Esophagus squamous epithelium (tissue), 4 donors: ENCODE results near the gene LY86.

Source experiments
- POLR2A ChIP-seq, 4 donors: fragments of 450-650 bp; IDR thresholded peaks; one replicate each; pipeline ENCODE4 v1.6.1; 2017; ENCODE audit warnings: antibody characterized with exemption in 4 of 4, mild to moderate bottlenecking in 4 of 4, moderate library complexity in 3 of 4
- TF ChIP-seq, protein P1 (sequence below), 6 experiments: fragments of 450-650 bp in 4 of 6; fragments of 200-600 bp in 2 of 6; sonication (generic) in 2 of 6; IDR thresholded peaks; one replicate each; pipeline ENCODE4 v1.5.1; 2016 to 2019; ENCODE audit warnings: antibody characterized with exemption in 6 of 6, mild to moderate bottlenecking in 4 of 6, moderate library complexity in 4 of 6

DNA sequence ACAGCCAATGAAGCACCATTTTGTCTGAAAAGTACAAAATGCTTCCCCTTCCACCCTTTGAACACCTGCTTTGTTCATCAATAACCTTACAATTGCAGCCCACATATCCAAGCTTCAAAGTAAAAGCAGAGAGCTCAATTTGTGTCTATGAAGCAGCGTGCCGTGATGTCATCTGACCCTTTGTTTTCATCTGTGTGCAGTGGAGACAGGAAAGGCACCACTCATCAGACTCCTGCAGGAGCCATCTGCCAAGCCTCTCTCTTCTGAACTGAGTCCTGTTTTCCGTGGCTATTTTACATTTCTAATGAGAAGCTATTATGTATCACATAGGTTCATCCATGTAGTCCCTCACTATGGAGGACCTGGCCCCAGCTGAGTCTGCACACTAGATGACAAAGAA lies 7.5 kb upstream of the LY86 start:
- TF ChIP-seq, protein P1, sequence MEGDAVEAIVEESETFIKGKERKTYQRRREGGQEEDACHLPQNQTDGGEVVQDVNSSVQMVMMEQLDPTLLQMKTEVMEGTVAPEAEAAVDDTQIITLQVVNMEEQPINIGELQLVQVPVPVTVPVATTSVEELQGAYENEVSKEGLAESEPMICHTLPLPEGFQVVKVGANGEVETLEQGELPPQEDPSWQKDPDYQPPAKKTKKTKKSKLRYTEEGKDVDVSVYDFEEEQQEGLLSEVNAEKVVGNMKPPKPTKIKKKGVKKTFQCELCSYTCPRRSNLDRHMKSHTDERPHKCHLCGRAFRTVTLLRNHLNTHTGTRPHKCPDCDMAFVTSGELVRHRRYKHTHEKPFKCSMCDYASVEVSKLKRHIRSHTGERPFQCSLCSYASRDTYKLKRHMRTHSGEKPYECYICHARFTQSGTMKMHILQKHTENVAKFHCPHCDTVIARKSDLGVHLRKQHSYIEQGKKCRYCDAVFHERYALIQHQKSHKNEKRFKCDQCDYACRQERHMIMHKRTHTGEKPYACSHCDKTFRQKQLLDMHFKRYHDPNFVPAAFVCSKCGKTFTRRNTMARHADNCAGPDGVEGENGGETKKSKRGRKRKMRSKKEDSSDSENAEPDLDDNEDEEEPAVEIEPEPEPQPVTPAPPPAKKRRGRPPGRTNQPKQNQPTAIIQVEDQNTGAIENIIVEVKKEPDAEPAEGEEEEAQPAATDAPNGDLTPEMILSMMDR (IDR thresholded peaks at IDR 0.05): no peak
- TF ChIP-seq POLR2A (IDR thresholded peaks at IDR 0.05): no peak
